ENCODE data around the gene FBLN1. TPM values are rescaled to one million over a fixed set of nuclear protein-coding genes. Genes with fewer than 3 reads are reported as not detected.

FBLN1 gene
- total RNA-seq, 4 donors from 2014 or later: 33.7 to 546 (median 86.3) TPM

DNA sequence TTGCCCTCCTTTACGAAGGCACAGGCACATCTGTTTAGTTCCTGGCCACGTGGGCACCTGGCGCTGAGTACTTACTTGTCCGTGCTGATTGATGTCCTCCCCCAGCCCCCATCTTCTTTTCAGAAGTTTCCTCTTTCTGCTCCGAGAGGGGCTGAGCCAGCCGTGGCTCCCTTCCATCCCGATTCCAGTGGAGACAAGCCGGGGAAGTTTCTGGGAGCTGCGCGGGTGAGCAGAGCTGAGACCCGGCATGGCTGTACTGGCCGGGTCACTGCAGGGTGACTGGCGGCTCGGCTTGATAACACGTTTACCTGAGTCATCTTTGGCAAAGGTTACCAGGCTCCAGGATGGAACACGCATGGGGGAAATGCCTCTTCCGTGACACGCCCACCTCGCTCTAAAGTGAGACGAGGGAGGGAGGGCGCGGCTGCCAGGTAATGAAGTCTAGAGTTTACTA is 123.5 kb downstream of the FBLN1 start:
- Histone ChIP-seq H3K9me3 (no peaks in the 10 kb centered on the region), H3K4me3 (peak overlapping the region in 3 of 4 donors; percentile 26 to 40 (median 29)), H3K27me3 (peaks cover 0 to 29% (median 0%) of the 10 kb centered on the region in 4 donors), H3K27ac (peak overlapping the region; percentile 66 to 83 (median 80)), H3K36me3 (no peaks in the 10 kb centered on the region), H3K4me1 (peaks cover 9 to 33% (median 16%) of the 10 kb centered on the region in 3 donors)
- TF ChIP-seq, protein P1, sequence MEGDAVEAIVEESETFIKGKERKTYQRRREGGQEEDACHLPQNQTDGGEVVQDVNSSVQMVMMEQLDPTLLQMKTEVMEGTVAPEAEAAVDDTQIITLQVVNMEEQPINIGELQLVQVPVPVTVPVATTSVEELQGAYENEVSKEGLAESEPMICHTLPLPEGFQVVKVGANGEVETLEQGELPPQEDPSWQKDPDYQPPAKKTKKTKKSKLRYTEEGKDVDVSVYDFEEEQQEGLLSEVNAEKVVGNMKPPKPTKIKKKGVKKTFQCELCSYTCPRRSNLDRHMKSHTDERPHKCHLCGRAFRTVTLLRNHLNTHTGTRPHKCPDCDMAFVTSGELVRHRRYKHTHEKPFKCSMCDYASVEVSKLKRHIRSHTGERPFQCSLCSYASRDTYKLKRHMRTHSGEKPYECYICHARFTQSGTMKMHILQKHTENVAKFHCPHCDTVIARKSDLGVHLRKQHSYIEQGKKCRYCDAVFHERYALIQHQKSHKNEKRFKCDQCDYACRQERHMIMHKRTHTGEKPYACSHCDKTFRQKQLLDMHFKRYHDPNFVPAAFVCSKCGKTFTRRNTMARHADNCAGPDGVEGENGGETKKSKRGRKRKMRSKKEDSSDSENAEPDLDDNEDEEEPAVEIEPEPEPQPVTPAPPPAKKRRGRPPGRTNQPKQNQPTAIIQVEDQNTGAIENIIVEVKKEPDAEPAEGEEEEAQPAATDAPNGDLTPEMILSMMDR (IDR thresholded peaks at IDR 0.05): no peak
- no peak for TF ChIP-seq POLR2A (IDR thresholded peaks at IDR 0.05)
- 12 to 52% methylated on average over 4 to 11 of the region's 22 CpGs for WGBS, 2 donors
- no peak for DNase-seq
- intact Hi-C loops (cut with DNase I): no loop called here

DNA sequence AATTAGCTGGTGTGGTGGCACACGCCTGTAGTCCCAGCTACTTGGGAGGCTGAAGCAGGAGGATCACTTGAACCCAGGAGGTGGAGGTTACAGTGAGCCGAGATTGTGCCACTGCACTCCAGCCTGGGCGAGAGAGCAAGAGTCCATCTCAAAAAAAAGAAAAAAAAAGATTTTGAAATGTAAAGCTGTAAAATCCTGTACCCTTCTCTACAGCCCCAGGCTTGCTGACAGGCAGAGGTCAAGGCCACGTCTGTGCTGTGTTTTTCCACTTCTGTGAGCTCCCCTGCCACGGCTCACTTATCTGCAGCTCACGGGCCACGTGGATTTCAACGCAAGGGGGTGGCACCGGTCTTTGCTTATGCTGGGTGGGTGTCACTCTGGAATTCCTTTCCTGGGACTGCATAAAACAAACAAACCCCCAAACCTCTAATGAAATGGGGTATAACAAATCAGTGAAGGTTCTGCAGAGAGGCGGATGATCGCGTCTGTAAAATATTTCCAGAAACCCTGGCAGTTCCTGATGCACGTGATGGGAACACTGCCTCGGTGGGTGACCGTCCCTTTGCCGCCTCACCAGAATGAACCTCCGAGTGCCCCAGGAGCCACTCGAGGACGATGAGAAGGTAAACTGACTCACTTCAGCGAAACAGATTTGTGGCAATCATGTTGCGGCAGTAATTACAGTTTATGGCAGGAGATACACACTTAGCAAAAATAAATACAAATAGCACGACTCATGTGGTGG is 125.0 kb downstream of the FBLN1 start:
- H3K27me3 ChIP-seq: peaks cover 0 to 42% (median 0%) of the 10 kb centered on the region in 4 donors
- DNase-seq: no peak

DNA sequence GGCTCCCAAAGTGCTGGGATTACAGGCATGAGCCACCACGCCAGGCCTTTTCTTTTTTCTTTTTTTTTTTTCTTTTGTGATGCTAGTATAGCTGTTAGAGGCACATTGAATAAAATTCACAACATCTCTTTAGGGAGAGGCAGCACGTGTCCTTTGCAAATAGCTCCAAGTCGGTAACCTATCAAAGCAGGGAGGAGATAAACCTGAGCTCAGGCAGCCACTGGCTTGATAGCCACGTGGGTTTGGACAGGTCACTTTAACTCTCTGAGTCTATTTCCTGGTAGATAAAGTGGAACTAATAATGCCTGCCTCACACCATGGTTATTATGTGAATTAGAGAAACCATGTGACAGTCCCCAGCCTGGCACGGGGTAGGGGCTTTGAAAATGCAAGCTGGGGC is 125.8 kb downstream of the FBLN1 start:
- Histone ChIP-seq H3K27me3 (peaks cover 0 to 44% (median 0%) of the 10 kb centered on the region in 4 donors), H3K36me3 (no peaks in the 10 kb centered on the region), H3K4me3 (no peak overlapping the region), H3K4me1 (peaks cover 9 to 42% (median 16%) of the 10 kb centered on the region in 3 donors), H3K27ac (no peak overlapping the region), H3K9me3 (no peaks in the 10 kb centered on the region)
- no peak for TF ChIP-seq POLR2A (IDR thresholded peaks at IDR 0.05)
- TF ChIP-seq, protein P1 (IDR thresholded peaks at IDR 0.05): no peak
- intact Hi-C loops (cut with DNase I): no loop called here
- DNase-seq: no peak
- WGBS, 2 donors: 29 to 62% methylated on average over 4 to 5 of the region's 5 CpGs

More for the DNA sequence above, 125.0 kb downstream of the FBLN1 start:
- TF ChIP-seq, protein P1 (IDR thresholded peaks at IDR 0.05): no peak
- no peak for TF ChIP-seq POLR2A (IDR thresholded peaks at IDR 0.05)
- intact Hi-C loops (cut with DNase I): no loop called here
- 80 to 89% methylated on average over 21 to 22 of the region's 22 CpGs for WGBS, 2 donors
- peaks cover 9 to 35% (median 16%) of the 10 kb centered on the region in 3 donors for H3K4me1 ChIP-seq
- no peaks in the 10 kb centered on the region for H3K36me3 ChIP-seq
- no peaks in the 10 kb centered on the region for H3K9me3 ChIP-seq
- H3K4me3 ChIP-seq: no peak overlapping the region
- peak overlapping the region in 2 of 4 donors; percentile 79 to 83 for H3K27ac ChIP-seq

DNA sequence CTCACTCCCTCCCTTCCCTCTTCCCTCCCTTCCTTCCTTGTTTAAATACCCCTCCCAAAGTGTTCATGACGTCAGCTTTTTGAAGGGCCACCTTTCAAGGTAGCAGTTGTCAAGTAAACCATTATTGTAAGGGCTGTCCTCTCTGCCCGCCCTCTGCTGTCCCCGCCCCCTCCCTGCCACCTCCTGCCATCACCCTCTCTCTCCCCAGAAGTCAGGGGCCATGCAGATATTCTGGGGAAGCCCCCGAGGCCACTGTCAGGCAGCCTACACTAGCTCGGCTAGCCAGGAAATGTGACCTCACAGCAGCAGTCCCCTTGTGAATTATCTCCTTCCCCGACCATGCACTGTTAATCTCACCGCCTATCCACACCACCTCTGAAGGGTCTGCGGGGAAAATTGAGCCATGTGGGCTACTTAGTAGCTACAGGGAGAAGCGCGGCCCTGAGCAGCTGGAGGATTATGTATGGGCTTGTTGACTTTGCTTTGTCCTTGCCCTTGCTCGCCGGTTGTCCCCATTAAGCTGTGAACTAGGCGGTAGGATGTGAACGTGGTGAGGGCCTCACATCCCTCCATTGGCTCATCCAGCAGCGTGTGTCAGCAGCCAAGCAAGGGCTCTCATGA is 126.9 kb downstream of the FBLN1 start:
- no peak for TF ChIP-seq POLR2A (IDR thresholded peaks at IDR 0.05)
- TF ChIP-seq, protein P1 (IDR thresholded peaks at IDR 0.05): no peak
- 58 to 66% methylated on average over 3 to 11 of the region's 15 CpGs for WGBS, 2 donors
- no peak overlapping the region for H3K4me3 ChIP-seq

DNA sequence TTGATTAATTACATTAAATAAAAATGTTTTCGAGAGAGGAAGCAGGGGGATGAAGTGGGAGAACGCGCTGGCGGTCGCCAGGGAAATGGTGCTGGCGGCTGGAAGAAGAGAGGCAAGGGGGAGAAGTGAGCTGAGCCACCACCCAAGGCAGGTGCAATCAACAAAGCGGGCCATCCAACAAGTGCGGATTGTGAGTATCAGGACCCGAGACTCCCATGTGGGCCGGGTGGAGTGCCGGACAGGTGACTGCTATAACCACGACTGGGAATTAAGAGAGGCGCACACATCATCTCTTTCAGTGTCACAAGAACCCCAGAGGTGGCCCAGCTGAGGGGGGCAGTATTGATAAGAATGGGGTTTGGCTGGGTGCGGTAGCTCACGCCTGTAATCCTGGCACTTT is 127.8 kb downstream of the FBLN1 start:
- DNase-seq: no peak
- Histone ChIP-seq H3K27me3 (peaks cover 0 to 51% (median 0%) of the 10 kb centered on the region in 4 donors), H3K4me1 (peaks cover 0 to 24% (median 0%) of the 10 kb centered on the region in 3 donors), H3K4me3 (no peak overlapping the region), H3K27ac (no peak overlapping the region), H3K36me3 (no peaks in the 10 kb centered on the region), H3K9me3 (no peaks in the 10 kb centered on the region)
- intact Hi-C loops (cut with DNase I): no loop called here
- 91 to 93% methylated on average over 14 to 15 of the region's 15 CpGs for WGBS, 2 donors
- TF ChIP-seq, protein P1 (IDR thresholded peaks at IDR 0.05): no peak
- no peak for TF ChIP-seq POLR2A (IDR thresholded peaks at IDR 0.05)

More for the DNA sequence above, 126.9 kb downstream of the FBLN1 start:
- Histone ChIP-seq H3K36me3 (no peaks in the 10 kb centered on the region), H3K4me1 (peaks cover 0 to 32% (median 8%) of the 10 kb centered on the region in 3 donors), H3K27me3 (peaks cover 0 to 51% (median 0%) of the 10 kb centered on the region in 4 donors), H3K9me3 (no peaks in the 10 kb centered on the region), H3K27ac (no peak overlapping the region)
- DNase-seq: no peak
- intact Hi-C loops (cut with DNase I): no loop called here
